Measurements from ENCODE around the gene MECP2. TPM values are rescaled to one million over a fixed set of nuclear protein-coding genes. Genes with fewer than 3 reads are reported as not detected.
"Not testable (repeated sequence)": the region's sequence is repeated elsewhere in the genome, so short reads cannot be mapped to it uniquely, and the experiment has no call there.

The MECP2 gene
- total and polyA plus RNA-seq, 3 experiments from 2014 or later, result 24.3 to 120 (median 49.5) TPM

DNA sequence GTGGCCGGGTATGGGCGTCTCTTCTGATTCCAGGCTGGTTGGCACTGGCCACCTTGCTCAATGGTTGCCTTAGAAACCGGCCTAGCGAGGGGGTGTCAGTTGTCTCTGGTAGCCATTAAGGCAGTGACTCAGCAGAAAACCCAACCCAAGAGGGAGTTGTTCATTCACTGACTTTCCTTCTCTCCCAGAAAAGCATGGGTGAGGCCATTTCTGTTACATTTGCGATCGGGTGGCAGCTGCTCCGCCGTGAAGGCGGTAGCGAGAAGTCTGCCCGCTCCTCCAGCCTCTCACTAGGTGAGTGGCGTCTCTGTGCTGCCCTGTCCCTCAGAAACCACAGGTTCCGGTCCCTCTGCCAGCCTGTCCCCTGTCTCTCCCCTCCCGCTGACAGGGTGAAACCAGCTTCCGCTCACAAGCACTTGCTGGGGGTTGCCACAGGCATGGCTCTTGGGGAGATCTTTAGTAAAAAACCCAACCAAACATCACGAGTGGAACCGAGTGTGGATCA lies 95.2 kb downstream of the MECP2 start:
- H3K27me3 Mint-ChIP-seq, result peaks cover 0 to 15% of the 10 kb centered on the region in 2 donors
- H3K4me3 Mint-ChIP-seq, result peak overlapping the region; percentile 55 to 88 (median 80)
- H3K4me1 Mint-ChIP-seq, result peaks cover 16 to 17% (median 16%) of the 10 kb centered on the region in 3 donors
- H3K27me3 ChIP-seq (ENCODE audit: insufficient read depth, low read length, poor library complexity, severe bottlenecking), result no peaks in the 10 kb centered on the region
- H3K36me3 ChIP-seq (ENCODE audit: insufficient read depth, low read length), result no peaks in the 10 kb centered on the region
- peaks cover 8% of the 10 kb centered on the region for H3K4me1 ChIP-seq (ENCODE audit: insufficient read depth, low read length)
- H3K27ac ChIP-seq (ENCODE audit: low read depth, low read length), result peak overlapping the region; percentile 78
- ChIA-PET POLR2A (interaction anchor here (0.5 to 0.6 kb wide), 2 partner anchors 14 to 235 kb away, joined by 3 to 4 read pairs; no protein-coding TSS in a partner anchor), CTCF (interaction anchor here (0.9 to 3.2 kb wide), 3 partner anchors 11 to 56 kb away, joined by 3 to 15 read pairs (median 4); no protein-coding TSS in a partner anchor)
- no peaks in the 10 kb centered on the region for H3K9me3 Mint-ChIP-seq
- H3K36me3 Mint-ChIP-seq, result peaks cover 0 to 3% (median 0%) of the 10 kb centered on the region in 3 donors
- DNase-seq, result peak in 4 of 5 donors; percentile 21 to 72 (median 43)
- H3K27ac Mint-ChIP-seq, result peak overlapping the region; percentile 59 to 94 (median 80)
- no peaks in the 10 kb centered on the region for H3K9me3 ChIP-seq (ENCODE audit: low read length)
- H3K4me3 ChIP-seq (ENCODE audit: low read length), result peak overlapping the region; percentile 53

DNA sequence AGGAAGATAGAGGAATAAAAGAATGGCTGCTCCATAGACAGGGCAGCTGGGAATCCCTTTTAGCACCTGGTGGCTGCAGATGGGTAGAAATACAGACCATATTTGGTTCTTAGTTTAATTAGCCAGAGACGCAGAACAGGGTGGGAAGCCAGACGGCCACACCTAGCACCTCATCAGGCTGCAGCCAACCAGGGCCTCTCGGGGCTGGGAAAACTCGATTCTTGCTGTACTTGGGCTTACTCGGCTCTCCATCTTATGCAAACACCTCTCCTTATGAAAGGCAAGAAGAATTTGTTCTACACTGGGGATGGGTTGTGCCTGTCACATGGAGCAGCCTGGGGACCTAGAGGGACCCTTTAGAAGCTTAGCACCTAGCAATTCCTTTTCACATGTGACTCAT lies 97.5 kb downstream of the MECP2 start:
- Mint-ChIP-seq H3K4me3 (no peak overlapping the region), H3K27me3 (peaks cover 0 to 17% of the 10 kb centered on the region in 2 donors), H3K4me1 (peaks cover 16 to 17% (median 16%) of the 10 kb centered on the region in 3 donors), H3K9me3 (no peaks in the 10 kb centered on the region), H3K27ac (no peak overlapping the region), H3K36me3 (no peaks in the 10 kb centered on the region)
- ChIA-PET POLR2A (no interaction called here), CTCF (interaction anchor here (1.4 kb wide), 1 partner anchor 14 kb away, joined by 6 read pairs; no protein-coding TSS in a partner anchor)
- no peaks in the 10 kb centered on the region for H3K27me3 ChIP-seq (ENCODE audit: insufficient read depth, low read length, poor library complexity, severe bottlenecking)
- H3K4me3 ChIP-seq (ENCODE audit: low read length), result no peak overlapping the region
- no peak for DNase-seq
- no peaks in the 10 kb centered on the region for H3K36me3 ChIP-seq (ENCODE audit: insufficient read depth, low read length)
- H3K27ac ChIP-seq (ENCODE audit: low read depth, low read length), result no peak overlapping the region
- H3K9me3 ChIP-seq (ENCODE audit: low read length), result no peaks in the 10 kb centered on the region
- peaks cover 8% of the 10 kb centered on the region for H3K4me1 ChIP-seq (ENCODE audit: insufficient read depth, low read length)

DNA sequence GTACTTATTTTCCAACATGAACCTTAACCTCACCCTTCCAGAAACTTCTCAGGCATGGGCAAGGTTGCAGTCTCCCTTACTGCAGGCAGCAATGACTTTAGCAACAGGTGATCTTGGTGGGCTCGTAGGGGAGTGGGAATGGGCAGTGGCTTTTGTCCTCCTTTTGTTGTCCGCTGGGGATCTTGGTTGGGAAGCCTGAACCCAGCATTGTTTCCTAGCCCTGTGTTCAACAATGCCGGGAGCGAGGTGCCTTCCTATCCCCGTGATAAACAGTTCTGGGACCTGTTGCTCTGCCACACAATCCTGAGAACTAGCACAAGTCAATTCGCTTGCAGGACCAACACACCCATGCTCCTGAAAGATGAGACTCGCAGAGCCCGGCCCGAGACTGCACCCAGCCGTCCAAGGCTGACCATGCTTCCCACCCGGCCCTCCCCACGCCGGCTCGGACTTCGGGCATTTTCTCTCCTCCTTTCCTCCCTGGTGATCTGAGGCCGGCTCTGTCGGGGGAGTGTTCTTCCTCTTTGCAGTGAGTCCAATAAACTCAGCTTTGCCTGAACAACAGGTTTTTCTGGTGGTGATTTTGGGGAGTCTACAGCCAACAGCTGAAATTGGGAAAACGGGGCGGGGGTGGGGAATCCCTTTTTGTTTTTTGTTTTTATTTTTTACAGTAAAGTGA lies 98.0 kb downstream of the MECP2 start:
- no peak overlapping the region for H3K4me3 Mint-ChIP-seq
- no peaks in the 10 kb centered on the region for H3K27me3 ChIP-seq (ENCODE audit: insufficient read depth, low read length, poor library complexity, severe bottlenecking)
- DNase-seq, result no peak
- no peak overlapping the region for H3K27ac ChIP-seq (ENCODE audit: low read depth, low read length)
- no peaks in the 10 kb centered on the region for H3K36me3 Mint-ChIP-seq
- H3K9me3 Mint-ChIP-seq, result no peaks in the 10 kb centered on the region
- H3K9me3 ChIP-seq (ENCODE audit: low read length), result no peaks in the 10 kb centered on the region
- POLR2A ChIA-PET, result no interaction called here
- H3K4me3 ChIP-seq (ENCODE audit: low read length), result no peak overlapping the region
- H3K4me1 ChIP-seq (ENCODE audit: insufficient read depth, low read length), result peaks cover 8% of the 10 kb centered on the region
- CTCF ChIA-PET, result interaction anchor here (1.4 kb wide), 1 partner anchor 14 kb away, joined by 6 read pairs; no protein-coding TSS in a partner anchor
- peak overlapping the region in 1 of 8 donors; percentile 22 for H3K27ac Mint-ChIP-seq
- H3K36me3 ChIP-seq (ENCODE audit: insufficient read depth, low read length), result no peaks in the 10 kb centered on the region
- H3K27me3 Mint-ChIP-seq, result peaks cover 0 to 17% of the 10 kb centered on the region in 2 donors
- peaks cover 16 to 17% (median 16%) of the 10 kb centered on the region in 3 donors for H3K4me1 Mint-ChIP-seq

DNA sequence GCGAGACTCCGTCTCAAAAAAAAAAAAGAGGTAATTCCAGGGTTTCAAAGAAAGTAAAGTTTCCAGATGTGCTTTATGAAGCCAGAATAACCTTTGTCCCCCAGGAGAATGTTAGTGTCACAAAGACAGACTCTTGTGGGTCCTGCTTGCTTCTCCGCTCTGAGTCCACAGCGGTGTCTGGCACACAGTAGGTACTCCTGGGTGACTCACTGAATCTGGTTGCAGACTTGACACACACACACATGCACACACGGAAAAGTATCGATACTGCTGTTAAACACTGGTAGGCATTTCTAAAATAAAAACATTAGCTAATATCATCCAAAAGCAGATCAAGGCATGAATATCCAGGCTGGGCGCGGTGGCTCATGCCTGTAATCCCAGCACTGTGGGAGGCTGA lies 102.0 kb downstream of the MECP2 start:
- CTCF ChIA-PET, result interaction anchor here (1.3 to 1.9 kb wide), 3 partner anchors 18 to 179 kb away, joined by 3 to 5 read pairs (median 3); no protein-coding TSS in a partner anchor
- POLR2A ChIA-PET, result no interaction called here

DNA sequence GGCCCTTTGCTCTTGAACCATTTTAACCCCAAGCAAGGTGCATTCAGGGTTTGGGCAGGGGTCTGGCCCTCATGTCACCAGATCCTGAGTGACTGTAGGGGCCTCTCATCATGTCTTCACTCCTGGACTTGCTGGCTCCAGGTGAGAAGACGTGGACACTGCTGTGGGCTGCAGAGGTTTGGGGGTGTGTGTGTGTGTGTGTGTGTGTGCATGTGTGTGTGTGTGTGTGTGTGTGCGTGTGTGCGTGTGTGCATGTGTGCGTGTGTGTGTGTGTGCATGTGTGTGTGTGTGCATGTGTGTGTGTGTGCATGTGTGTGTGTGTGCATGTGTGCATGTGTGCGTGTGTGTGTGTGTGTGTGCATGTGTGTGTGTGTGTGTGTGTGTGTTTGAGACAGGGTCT lies 103.1 kb downstream of the MECP2 start:
- DNase-seq; H3K4me3 ChIP-seq (ENCODE audit: low read length); H3K4me3 Mint-ChIP-seq; H3K36me3 Mint-ChIP-seq; H3K36me3 ChIP-seq (ENCODE audit: insufficient read depth, low read length); H3K27ac ChIP-seq (ENCODE audit: low read depth, low read length); H3K27ac Mint-ChIP-seq; H3K9me3 Mint-ChIP-seq; H3K9me3 ChIP-seq (ENCODE audit: low read length); H3K27me3 ChIP-seq (ENCODE audit: insufficient read depth, low read length, poor library complexity, severe bottlenecking): not testable (repeated sequence)
- Mint-ChIP-seq H3K27me3 (peaks cover 0 to 10% of the 10 kb centered on the region in 2 donors), H3K4me1 (peaks cover 9 to 13% (median 11%) of the 10 kb centered on the region in 3 donors)
- ChIA-PET POLR2A (interaction anchor here (0.6 kb wide), 1 partner anchor 42 kb away, joined by 6 read pairs; no protein-coding TSS in a partner anchor), CTCF (interaction anchor here (1.9 kb wide), 1 partner anchor 19 kb away, joined by 5 read pairs; no protein-coding TSS in a partner anchor)
- peaks cover 11% of the 10 kb centered on the region for H3K4me1 ChIP-seq (ENCODE audit: insufficient read depth, low read length)

More for the DNA sequence above, 102.0 kb downstream of the MECP2 start:
- no peak for DNase-seq
- H3K27ac Mint-ChIP-seq, result no peak overlapping the region
- H3K4me3 Mint-ChIP-seq, result no peak overlapping the region
- no peaks in the 10 kb centered on the region for H3K27me3 ChIP-seq (ENCODE audit: insufficient read depth, low read length, poor library complexity, severe bottlenecking)
- H3K4me3 ChIP-seq (ENCODE audit: low read length), result no peak overlapping the region
- peaks cover under 1% of the 10 kb centered on the region for H3K4me1 ChIP-seq (ENCODE audit: insufficient read depth, low read length)
- peaks cover 0 to 5% (median 3%) of the 10 kb centered on the region in 3 donors for H3K4me1 Mint-ChIP-seq
- no peaks in the 10 kb centered on the region for H3K9me3 ChIP-seq (ENCODE audit: low read length)
- H3K27me3 Mint-ChIP-seq, result peaks cover 0 to 3% of the 10 kb centered on the region in 2 donors
- H3K27ac ChIP-seq (ENCODE audit: low read depth, low read length), result no peak overlapping the region
- H3K9me3 Mint-ChIP-seq, result no peaks in the 10 kb centered on the region
- no peaks in the 10 kb centered on the region for H3K36me3 ChIP-seq (ENCODE audit: insufficient read depth, low read length)
- H3K36me3 Mint-ChIP-seq, result no peaks in the 10 kb centered on the region

DNA sequence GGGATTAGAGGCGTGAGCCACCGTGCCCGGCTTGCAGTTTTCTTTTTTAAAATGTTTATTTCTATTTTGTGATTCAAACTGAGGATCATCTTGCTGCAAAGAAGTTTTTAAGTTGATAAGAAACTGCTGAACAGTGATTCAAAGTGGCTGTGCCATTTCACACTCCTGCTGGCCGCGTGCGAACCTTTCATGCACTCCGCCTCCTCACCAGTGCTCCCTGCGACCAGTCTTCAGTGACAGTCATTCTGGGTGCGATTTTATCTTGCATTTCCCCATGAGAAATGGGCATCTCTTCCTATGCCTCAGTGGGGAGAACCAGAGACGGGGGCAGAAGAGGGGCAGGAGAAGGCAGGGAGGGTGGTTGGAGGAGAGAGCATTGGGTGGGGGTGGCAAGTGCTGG lies 103.5 kb downstream of the MECP2 start:
- H3K4me1 ChIP-seq (ENCODE audit: insufficient read depth, low read length), result peaks cover 12% of the 10 kb centered on the region
- DNase-seq, result no peak

DNA sequence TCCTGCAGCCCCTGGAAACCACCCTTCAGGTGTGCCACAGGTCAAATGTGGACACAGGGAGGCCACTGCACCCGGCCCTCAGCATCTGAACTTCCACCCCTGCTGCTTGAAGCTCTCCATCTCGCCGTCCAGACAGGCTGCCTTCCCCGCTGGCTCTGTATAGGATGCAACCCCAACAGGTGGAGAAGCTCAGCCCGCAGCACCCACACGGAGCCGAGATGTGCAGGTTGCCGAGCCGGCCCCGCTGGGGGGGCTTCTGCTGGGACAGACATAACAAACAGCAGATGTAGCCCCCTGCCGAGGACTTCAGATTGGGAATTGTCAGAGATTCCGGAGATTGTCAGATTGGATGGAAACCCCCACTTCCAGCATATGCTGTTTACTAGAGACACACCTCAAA lies 104.4 kb downstream of the MECP2 start:
- Mint-ChIP-seq H3K36me3 (peaks cover 0 to 2% (median 0%) of the 10 kb centered on the region in 3 donors), H3K4me1 (peaks cover 13 to 16% (median 14%) of the 10 kb centered on the region in 3 donors), H3K27ac (no peak overlapping the region), H3K9me3 (no peaks in the 10 kb centered on the region), H3K4me3 (peak overlapping the region in 1 of 7 donors; percentile 70), H3K27me3 (peaks cover 0 to 10% of the 10 kb centered on the region in 2 donors)
- Histone ChIP-seq H3K27ac (ENCODE audit: low read depth, low read length) (no peak overlapping the region), H3K4me1 (ENCODE audit: insufficient read depth, low read length) (peaks cover 12% of the 10 kb centered on the region), H3K27me3 (ENCODE audit: insufficient read depth, low read length, poor library complexity, severe bottlenecking) (no peaks in the 10 kb centered on the region), H3K9me3 (ENCODE audit: low read length) (no peaks in the 10 kb centered on the region), H3K36me3 (ENCODE audit: insufficient read depth, low read length) (no peaks in the 10 kb centered on the region), H3K4me3 (ENCODE audit: low read length) (no peak overlapping the region)
- POLR2A ChIA-PET, result interaction anchor here (1.0 kb wide), 1 partner anchor 11 kb away, joined by 5 read pairs; no protein-coding TSS in a partner anchor
- no peak for DNase-seq
- CTCF ChIA-PET, result interaction anchor here (0.8 to 1.2 kb wide), 2 partner anchors 19 to 25 kb away, joined by 3 to 5 read pairs; no protein-coding TSS in a partner anchor

More for the DNA sequence above, 103.5 kb downstream of the MECP2 start:
- Histone ChIP-seq H3K27me3 (ENCODE audit: insufficient read depth, low read length, poor library complexity, severe bottlenecking) (no peaks in the 10 kb centered on the region), H3K9me3 (ENCODE audit: low read length) (no peaks in the 10 kb centered on the region), H3K4me3 (ENCODE audit: low read length) (no peak overlapping the region), H3K36me3 (ENCODE audit: insufficient read depth, low read length) (no peaks in the 10 kb centered on the region), H3K27ac (ENCODE audit: low read depth, low read length) (no peak overlapping the region)
- Mint-ChIP-seq H3K4me1 (peaks cover 12 to 16% (median 13%) of the 10 kb centered on the region in 3 donors), H3K36me3 (peaks cover 0 to 2% (median 0%) of the 10 kb centered on the region in 3 donors), H3K27me3 (peaks cover 0 to 10% of the 10 kb centered on the region in 2 donors), H3K9me3 (no peaks in the 10 kb centered on the region), H3K4me3 (no peak overlapping the region), H3K27ac (no peak overlapping the region)
- CTCF ChIA-PET, result interaction anchor here (1.2 kb wide), 1 partner anchor 18 kb away, joined by 5 read pairs; no protein-coding TSS in a partner anchor
- POLR2A ChIA-PET, result interaction anchor here (0.7 kb wide), 1 partner anchor 492 kb away, joined by 8 read pairs; the partner anchor contains the start of gene UBL4A
